Vagina (tissue), 2 donors: ENCODE data around the gene GLG1. TPM values are rescaled to one million over a fixed set of nuclear protein-coding genes. Genes with fewer than 3 reads are reported as not detected.
A peak's percentile ranks its signal among the peaks of the same experiment; 100 is the strongest.
"Not testable (repeated sequence)": the region's sequence is repeated elsewhere in the genome, so short reads cannot be mapped to it uniquely, and the experiment has no call there.

Source experiments
- DNase-seq, 2 donors: peaks; one replicate each; pipeline ENCODE4 v3.0.0-alpha.2; 2017; ENCODE audit errors: extremely low spot score in 2 of 2
- H3K27ac ChIP-seq: fragments of 200-600 bp; sonication (generic); one replicate; pipeline ENCODE4 v1.5.1; 2019
- H3K27me3 ChIP-seq: fragments of 200-600 bp; sonication (generic); one replicate; pipeline ENCODE4 v1.5.1; 2019
- H3K36me3 ChIP-seq, 2 donors: fragments of 200-600 bp; sonication (generic); one replicate each; pipeline ENCODE4 v1.5.1; 2017 to 2019
- H3K4me1 ChIP-seq: fragments of 200-600 bp; sonication (generic); one replicate; pipeline ENCODE4 v1.5.1; 2019
- H3K4me3 ChIP-seq, 2 donors: fragments of 200-600 bp; sonication (generic); 1 replicate in 1 of 2; 2 replicates in 1 of 2; pipeline ENCODE4 v1.5.1; 2016 to 2019
- H3K9me3 ChIP-seq: fragments of 200-600 bp; sonication (generic); one replicate; pipeline ENCODE4 v1.5.1; 2019
- intact Hi-C: fragments of 100-400 bp; cut with DNase I; formaldehyde crosslinking; loops from one replicate; pipeline ENCODE4 v1.15.1; 2023
- small RNA-seq: library from RNA; depleted of rRNA; stranded (forward); fragments of <200 nt; gene quantifications from one replicate; pipeline ENCODE3, GENCODE V24; 2016
- total RNA-seq: library from RNA; depleted of rRNA; stranded (reverse); fragments of >200 nt; gene quantifications from one replicate; pipeline ENCODE4 v1.2.3, GENCODE V29; 2016

Gene GLG1
- total RNA-seq, 1 donor from 2014 or later = 76.9 TPM

GRCh38 chr16:74400238-74400637, 206.7 kb downstream of the GLG1 start:
- H3K36me3 ChIP-seq, H3K27ac ChIP-seq, H3K9me3 ChIP-seq, intact Hi-C loops, H3K4me1 ChIP-seq, H3K27me3 ChIP-seq, H3K4me3 ChIP-seq: not testable (repeated sequence)
- peak in 1 of 2 donors; percentile 44 for DNase-seq

GRCh38 chr16:74398212-74398895, 208.6 kb downstream of the GLG1 start:
- H3K36me3 ChIP-seq, intact Hi-C loops, H3K27me3 ChIP-seq, H3K9me3 ChIP-seq, H3K4me3 ChIP-seq, H3K4me1 ChIP-seq: not testable (repeated sequence)
- H3K27ac ChIP-seq = peak overlapping the region; percentile 27
- peak in 1 of 2 donors; percentile 75 for DNase-seq

Small RNA genes lying within 50 kb of the gene (small RNA-seq; reads per million reads assigned to genes)
- gene RF00019 (not detected), gene RNU6-237P (not detected)

Other genes starting within 250 kb of the GLG1 start
- not detected for gene NPIPB15, start 230.8 kb downstream of the GLG1 start, total RNA-seq
- 6.4 TPM for gene CLEC18B, start 185.6 kb downstream of the GLG1 start, total RNA-seq
- 36.3 TPM for gene RFWD3, start 59.8 kb upstream of the GLG1 start, total RNA-seq
- 40.0 TPM for gene MLKL, start 93.7 kb upstream of the GLG1 start, total RNA-seq
- gene FA2H, start 167.7 kb upstream of the GLG1 start, total RNA-seq = not detected